Endothelial cell of umbilical vein (primary cell): ENCODE data around the gene CNNM3. TPM values are rescaled to one million over a fixed set of nuclear protein-coding genes. Genes with fewer than 3 reads are reported as not detected.

Source experiments
- BruUV-seq: library from RNA; stranded (reverse); fragments of 400-500 nt; replicated peaks from 2 replicates; lab custom pipeline; 2021; lab: Mats Ljungman, UMichigan
- CTCF ChIA-PET: fragments of 300-600, 350-600 bp; sonication (Branson Sonifier 250); formaldehyde crosslinking; loops from one replicate; lab custom pipeline; 2021; ENCODE audit warnings: antibody characterized with exemption, inconsistent platforms; lab: Charles Lee
- POLR2A ChIA-PET: fragments of 300-600, 350-600 bp; sonication (Branson Sonifier 250); formaldehyde crosslinking; loops from one replicate; lab custom pipeline; 2021; ENCODE audit warnings: antibody characterized with exemption, inconsistent platforms; lab: Charles Lee
- DNase-seq: peaks from one replicate; pipeline ENCODE4 v3.0.0-alpha.2; 2011; ENCODE audit warnings: low read depth, low spot score
- FAIRE-seq: peaks from 2 replicates; lab custom pipeline; 2011; peaks lifted over from hg19 to GRCh38; lab: Jason Lieb, UNC
- H2AFZ ChIP-seq: 2 replicates; pipeline ENCODE4 v1.6.0; 2012; ENCODE audit warnings: low read depth, low read length, control low read depth, inconsistent platforms
- H3K27ac ChIP-seq: 2 replicates; pipeline ENCODE4 v1.5.1; 2011; ENCODE audit warnings: low read depth, mild to moderate bottlenecking, control low read depth, low read length, moderate library complexity; ENCODE audit not compliant: insufficient read depth
- H3K27me3 ChIP-seq, 2 experiments: 2 replicates each; pipeline versions ENCODE4 v1.6.0 to v1.6.1; 2011; ENCODE audit warnings: low read length in 2 of 2, mixed read lengths in 1 of 2; ENCODE audit not compliant: control insufficient read depth in 2 of 2, insufficient read depth in 2 of 2
- H3K36me3 ChIP-seq, 2 experiments: 2 replicates in 1 of 2; 3 replicates in 1 of 2; pipeline ENCODE4 v1.5.1; 2011; ENCODE audit warnings: low read length in 2 of 2, mild to moderate bottlenecking in 1 of 2, moderate library complexity in 1 of 2; ENCODE audit not compliant: control insufficient read depth in 2 of 2, insufficient read depth in 2 of 2; ENCODE audit errors: extremely low read depth in 1 of 2
- H3K4me1 ChIP-seq: 3 replicates; pipeline ENCODE4 v1.5.1; 2011; ENCODE audit warnings: mild to moderate bottlenecking, low read length; ENCODE audit not compliant: control insufficient read depth, insufficient read depth; ENCODE audit errors: extremely low read depth
- H3K4me2 ChIP-seq: 2 replicates; pipeline ENCODE4 v1.6.1; 2011; ENCODE audit warnings: low read length, control low read depth, mixed read lengths; ENCODE audit not compliant: insufficient read depth
- H3K4me3 ChIP-seq, 3 experiments: fragments of 200-600 bp in 1 of 3; sonication (generic), shearing (Covaris generic) in 1 of 3; replicated peaks in 1 of 3; 2 replicates each; pipeline ENCODE4 v1.5.1; 2011 to 2016; ENCODE audit warnings: control low read depth in 3 of 3, low read length in 3 of 3, mild to moderate bottlenecking in 2 of 3, inconsistent platforms in 1 of 3, low read depth in 1 of 3, moderate library complexity in 1 of 3; ENCODE audit not compliant: insufficient read depth in 1 of 3
- H3K79me2 ChIP-seq: 2 replicates; pipeline ENCODE4 v1.6.0; 2012; ENCODE audit warnings: low read length, inconsistent platforms; ENCODE audit not compliant: control insufficient read depth, insufficient read depth
- H3K9ac ChIP-seq: replicated peaks from 2 replicates; pipeline ENCODE3; 2011; ENCODE audit warnings: low read length, control low read depth; ENCODE audit not compliant: insufficient read depth; ENCODE audit errors: extremely low read depth
- H3K9me1 ChIP-seq: replicated peaks from 3 replicates; pipeline ENCODE4 v1.6.0; 2011; ENCODE audit warnings: mild to moderate bottlenecking, low read length; ENCODE audit not compliant: control insufficient read depth, insufficient read depth; ENCODE audit errors: extremely low read depth
- H3K9me3 ChIP-seq: replicated peaks from 2 replicates; pipeline ENCODE4 v1.5.1; 2012; ENCODE audit warnings: low read length, inconsistent platforms; ENCODE audit not compliant: control insufficient read depth, insufficient read depth
- H4K20me1 ChIP-seq: replicated peaks from 2 replicates; pipeline ENCODE3; 2011; ENCODE audit warnings: mild to moderate bottlenecking, low read length; ENCODE audit not compliant: control insufficient read depth, insufficient read depth; ENCODE audit errors: extremely low read depth
- CTCF ChIP-seq, 2 donors: IDR thresholded peaks; 1 replicate in 1 of 2; 2 replicates in 1 of 2; pipeline ENCODE4 v1.5.1; 2011; ENCODE audit warnings: low read length in 2 of 2, mild to moderate bottlenecking in 2 of 2, moderate library complexity in 2 of 2, control low read depth in 1 of 2, inconsistent platforms in 1 of 2, low read depth in 1 of 2; ENCODE audit not compliant: insufficient read depth in 1 of 2; ENCODE audit errors: extremely low read depth in 1 of 2
- EZH2 ChIP-seq: IDR thresholded peaks from 2 replicates; pipeline ENCODE4 v1.6.1; 2012; ENCODE audit warnings: borderline replicate concordance, low read depth, mild to moderate bottlenecking, moderate library complexity, low read length, inconsistent platforms; ENCODE audit not compliant: severe bottlenecking
- FOS ChIP-seq: IDR thresholded peaks from 2 replicates; pipeline ENCODE4 v1.6.1; 2011; ENCODE audit warnings: mild to moderate bottlenecking, low read length, moderate library complexity, borderline replicate concordance; ENCODE audit not compliant: insufficient read depth
- GATA2 ChIP-seq: IDR thresholded peaks from 2 replicates; pipeline ENCODE4 v1.7.0; 2011; ENCODE audit warnings: low read depth, mild to moderate bottlenecking, moderate library complexity, mixed read lengths, low read length; ENCODE audit not compliant: insufficient read length, insufficient read depth
- JUN ChIP-seq: IDR thresholded peaks from 2 replicates; pipeline ENCODE4 v1.6.1; 2011; ENCODE audit warnings: borderline replicate concordance, low read depth; ENCODE audit not compliant: insufficient read length, insufficient read depth
- MYC ChIP-seq: IDR thresholded peaks from one replicate; pipeline ENCODE4 v1.6.1; 2011; ENCODE audit warnings: mild to moderate bottlenecking, low read depth, low read length
- POLR2A ChIP-seq: IDR thresholded peaks from 2 replicates; pipeline ENCODE4 v1.6.1; 2012; ENCODE audit warnings: low read depth, mild to moderate bottlenecking, control low read depth, low read length
- POLR2AphosphoS5 ChIP-seq: IDR thresholded peaks from 2 replicates; pipeline ENCODE4 v1.6.1; 2012; ENCODE audit warnings: low read depth, mild to moderate bottlenecking, control low read depth, low read length, moderate library complexity; ENCODE audit not compliant: insufficient read depth
- dilution Hi-C: fragments of 300-500 bp; cut with MboI; formaldehyde crosslinking; loops from one replicate; pipeline ENCODE4 v1.15.0; 2019; ENCODE audit warnings: low sequenced_read_pairs; ENCODE audit not compliant: extremely low pct_ligation_motif_present
- intact Hi-C: fragments of 100-400 bp; cut with micrococcal nuclease; formaldehyde crosslinking; loops from one replicate; pipeline ENCODE4 v1.10.0; 2022
- polyA plus RNA-seq, 4 experiments: library from polyadenylated mRNA; depleted of rRNA in 3 of 4; stranded (reverse) in 3 of 4; unstranded in 1 of 4; fragments of >200 nt; gene quantifications; 2 replicates each; pipeline versions ENCODE4 v1.2.1 to v1.2.3, GENCODE V29; 2011 to 2012; ENCODE audit warnings: missing spikeins in 1 of 4
- total RNA-seq: library from RNA; stranded (reverse); gene quantifications from 2 replicates; pipeline ENCODE4 v1.2.3, GENCODE V29; 2021
- TF ChIP-seq, protein P1 (sequence below): IDR thresholded peaks from 2 replicates; pipeline ENCODE4 v1.6.1; 2011; ENCODE audit not compliant: insufficient read depth, insufficient read length

CNNM3 gene
- total and polyA plus RNA-seq, 2 donors (not counting 3 experiments of a cell fraction or from before 2014, with no cell fraction given) = 13.0 to 14.9 TPM

DNA sequence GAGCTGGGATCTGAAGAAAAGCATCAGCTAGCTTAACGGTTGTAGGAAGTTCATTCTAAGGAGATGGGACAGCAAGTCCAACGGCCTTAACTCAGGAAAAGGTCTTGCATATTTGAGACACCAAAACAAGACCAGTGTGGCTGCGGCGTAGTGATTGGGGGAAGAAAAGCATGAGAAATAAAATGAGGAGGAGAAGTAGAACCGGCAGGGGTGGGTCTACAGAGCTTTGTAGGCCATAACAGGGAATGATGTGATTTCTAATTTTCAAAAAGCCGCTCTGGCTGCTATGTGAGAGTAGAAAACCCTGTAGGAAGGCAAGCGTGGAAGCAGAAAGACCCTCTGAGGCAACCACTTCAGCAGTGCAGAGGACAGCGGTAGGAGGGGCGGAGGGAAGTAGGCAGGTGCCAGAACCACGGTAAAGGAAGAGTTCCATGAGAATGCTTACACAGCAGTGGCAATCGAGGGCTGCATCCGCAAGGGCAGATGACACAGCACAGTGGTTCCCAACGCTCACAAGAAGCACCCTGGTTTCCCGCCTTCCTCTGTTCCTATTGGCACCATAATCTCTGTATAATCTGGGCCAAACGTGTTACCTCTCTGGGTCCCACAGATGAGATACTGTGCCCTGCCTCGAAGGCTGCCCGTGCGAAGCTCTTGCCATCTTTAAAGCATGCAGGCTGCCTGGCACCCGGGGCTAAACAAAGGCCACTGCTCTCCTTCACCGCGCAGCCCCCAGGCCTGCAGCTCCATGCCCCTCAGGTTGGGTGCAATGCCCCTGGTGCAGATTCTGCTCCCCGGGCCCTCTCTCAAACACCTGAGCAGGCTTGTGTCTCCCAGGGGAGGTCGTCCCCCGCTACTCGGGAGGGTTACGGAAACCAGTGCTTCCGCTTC is 41.0 kb downstream of the CNNM3 start:
- DNase-seq = peak; percentile 25

More for the DNA sequence above, 41.0 kb downstream of the CNNM3 start:
- Histone ChIP-seq H3K4me3 (peak overlapping the region; percentile 10 to 53 (median 51)), H3K4me2 (peak overlapping the region; percentile 65), H3K4me1 (peaks cover 9% of the 10 kb centered on the region), H3K79me2 (peaks cover 3% of the 10 kb centered on the region), H3K9me1 (no peaks in the 10 kb centered on the region), H3K9me3 (no peaks in the 10 kb centered on the region), H4K20me1 (no peaks in the 10 kb centered on the region), H3K27me3 (no peaks in the 10 kb centered on the region), H3K36me3 (peaks cover 0 to 18% of the 10 kb centered on the region in 2 experiments), H2AFZ (peak overlapping the region; percentile 84), H3K9ac (peak overlapping the region; percentile 42), H3K27ac (peak overlapping the region; percentile 10)
- TF ChIP-seq EZH2 (no peak), FOS (no peak), GATA2 (no peak), CTCF (IDR thresholded peaks at IDR 0.05; ENCODE audit: extremely low read depth in 1 of 2, insufficient read depth in 1 of 2, low read depth in 1 of 2, low read length in 2 of 2) (no peak), MYC (no peak), JUN (no peak), POLR2A (no peak), POLR2AphosphoS5 (no peak)
- TF ChIP-seq, protein P1, sequence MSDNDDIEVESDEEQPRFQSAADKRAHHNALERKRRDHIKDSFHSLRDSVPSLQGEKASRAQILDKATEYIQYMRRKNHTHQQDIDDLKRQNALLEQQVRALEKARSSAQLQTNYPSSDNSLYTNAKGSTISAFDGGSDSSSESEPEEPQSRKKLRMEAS = no peak
- ChIA-PET CTCF (interaction anchor here (0.6 to 4.3 kb wide), 25 partner anchors 10 to 255 kb away, joined by 3 to 81 read pairs (median 6); partner anchors contain the start of genes ANKRD36, CNNM3, CNNM4 and SEMA4C), POLR2A (interaction anchor here (1.0 to 1.9 kb wide), 4 partner anchors 12 to 255 kb away, joined by 3 to 6 read pairs (median 4); partner anchors contain the start of gene CNNM3)
- dilution Hi-C loops (no loop called here), intact Hi-C loops (no loop called here)
- FAIRE-seq = peak; percentile 33
- BruUV-seq = TSS peak; percentile 22
